A549 treated with dexamethasone at 1 μM for 4 hours (cell line): ENCODE measurements around the gene TMEM35A. TPM values are rescaled to one million over a fixed set of nuclear protein-coding genes. Genes with fewer than 3 reads are reported as not detected.

Source experiments
- total RNA-seq: library from RNA; stranded (reverse); fragments of 200-300 nt; extraction: Qiagen RNA extraction; gene quantifications from 5 replicates; pipeline ENCODE4 v1.2.3, GENCODE V29; 2022

The TMEM35A gene
- 0.06 TPM in 1 of 5 replicates, not detected in the others for total RNA-seq

GRCh38 chrX:101078716-101079598, at the start of gene TMEM35A:
Gene TMEM35A, plus strand, starts transcription at chrX:101078879. Its CDS starts 124 bp downstream, at chrX:101079003.

GRCh38 chrX:101051549-101052302, 27.0 kb upstream of the TMEM35A start, which contains the start of gene TRMT2B:
Gene TRMT2B, minus strand, starts transcription at chrX:101052111. Its CDS starts 9,822 bp downstream, at chrX:101042289.

GRCh38 chrX:101097546-101098453, 19.1 kb downstream of the TMEM35A start, which contains the start of gene CENPI:
Gene CENPI, plus strand, starts transcription at chrX:101098204. Its CDS starts 2,867 bp downstream, at chrX:101101071.

Other genes with a start within 250 kb of the TMEM35A start
- gene NOX1, start 204.5 kb upstream of the TMEM35A start, total RNA-seq = 0.03 to 0.08 TPM (median 0.08 TPM) in 5 replicates
- gene XKRX, start 150.0 kb upstream of the TMEM35A start, total RNA-seq = 0.83 to 1.2 TPM (median 0.89 TPM) in 5 replicates
- 0.08 to 0.30 TPM (median 0.18 TPM) in 5 replicates for gene ARL13A, start 109.2 kb upstream of the TMEM35A start, total RNA-seq
- 14.0 to 17.6 TPM (median 16.8 TPM) in 5 replicates for gene TRMT2B, start 26.8 kb upstream of the TMEM35A start, total RNA-seq
- gene CENPI, start 19.3 kb downstream of the TMEM35A start, total RNA-seq = 10.2 to 15.8 TPM (median 14.4 TPM) in 5 replicates
- gene DRP2, start 140.9 kb downstream of the TMEM35A start, total RNA-seq = 0.15 to 0.19 TPM (median 0.19 TPM) in 5 replicates
- 0.05 to 0.22 TPM (median 0.09 TPM) in 5 replicates for gene TAF7L, start 212.5 kb downstream of the TMEM35A start, total RNA-seq